ENCODE results near the gene PRPF4.

GRCh38 chr9:113258282-113258681, 17.2 kb upstream of the PRPF4 start:
- TF ChIP-seq FOXM1 (IDR thresholded peaks at IDR 0.05; ENCODE audit: borderline replicate concordance, low read depth) (no peak), TCF12 (IDR thresholded peaks at IDR 0.05; ENCODE audit: low read depth) (no peak), USF1 (IDR thresholded peaks at IDR 0.05) (no peak), CREB1 (IDR thresholded peaks at IDR 0.05; ENCODE audit: low read depth) (no peak), CEBPB (IDR thresholded peaks at IDR 0.05) (no peak), RAD21 (IDR thresholded peaks at IDR 0.05; ENCODE audit: low read depth) (no peak), REST (IDR thresholded peaks at IDR 0.05; ENCODE audit: low read depth) (no peak), ZBTB7A (IDR thresholded peaks at IDR 0.05; ENCODE audit: low read depth) (no peak), TAF1 (IDR thresholded peaks at IDR 0.05; ENCODE audit: low read depth) (no peak), NFIC (IDR thresholded peaks at IDR 0.05) (no peak), MAX (IDR thresholded peaks at IDR 0.05) (no peak)

All from Ishikawa (cell line).